ENCODE data around the gene EDRF1. TPM values are rescaled to one million over a fixed set of nuclear protein-coding genes. Genes with fewer than 3 reads are reported as not detected.

EDRF1 gene
- total RNA-seq, 1 donor from 2014 or later = 15.2 TPM

- no peaks in the 10 kb centered on the region for H3K27me3 ChIP-seq (ENCODE audit: control insufficient read depth, insufficient read depth, low read length)
- no peak for DNase-seq (ENCODE audit: low read depth)
- peak overlapping the region; percentile 79 for H3K4me3 ChIP-seq (ENCODE audit: low read depth, low read length)
- TF ChIP-seq CTCF (IDR thresholded peaks at IDR 0.05; ENCODE audit: insufficient read depth, low read length, poor library complexity, severe bottlenecking) = no peak
- no peaks in the 10 kb centered on the region for H3K36me3 ChIP-seq (ENCODE audit: control insufficient read depth, insufficient read depth, low read length)
Measured at GRCh38 chr10:125720002-125720382, 483 bp downstream of the EDRF1 start.

GRCh38 chr10:125721035-125721434, 1.5 kb downstream of the EDRF1 start:
- no peaks in the 10 kb centered on the region for H3K36me3 ChIP-seq (ENCODE audit: control insufficient read depth, insufficient read depth, low read length)
- no peak overlapping the region for H3K4me3 ChIP-seq (ENCODE audit: low read depth, low read length)

GRCh38 chr10:125722811-125723210, 3.3 kb downstream of the EDRF1 start:
- DNase-seq (ENCODE audit: low read depth) = no peak
- Histone ChIP-seq H3K36me3 (ENCODE audit: control insufficient read depth, insufficient read depth, low read length) (no peaks in the 10 kb centered on the region), H3K27me3 (ENCODE audit: control insufficient read depth, insufficient read depth, low read length) (no peaks in the 10 kb centered on the region), H3K4me3 (ENCODE audit: low read depth, low read length) (no peak overlapping the region)
- TF ChIP-seq CTCF (IDR thresholded peaks at IDR 0.05; ENCODE audit: insufficient read depth, low read length, poor library complexity, severe bottlenecking) = no peak

More at GRCh38 chr10:125721035-125721434, 1.5 kb downstream of the EDRF1 start:
- no peak for DNase-seq (ENCODE audit: low read depth)
- TF ChIP-seq CTCF (IDR thresholded peaks at IDR 0.05; ENCODE audit: insufficient read depth, low read length, poor library complexity, severe bottlenecking) = no peak
- no peaks in the 10 kb centered on the region for H3K27me3 ChIP-seq (ENCODE audit: control insufficient read depth, insufficient read depth, low read length)

- Histone ChIP-seq H3K36me3 (ENCODE audit: control insufficient read depth, insufficient read depth, low read length) (peaks cover 1% of the 10 kb centered on the region), H3K4me3 (ENCODE audit: low read depth, low read length) (no peak overlapping the region), H3K27me3 (ENCODE audit: control insufficient read depth, insufficient read depth, low read length) (no peaks in the 10 kb centered on the region)
- no peak for DNase-seq (ENCODE audit: low read depth)
- no peak for TF ChIP-seq CTCF (IDR thresholded peaks at IDR 0.05; ENCODE audit: insufficient read depth, low read length, poor library complexity, severe bottlenecking)
Measured at GRCh38 chr10:125726914-125727313, 7.4 kb downstream of the EDRF1 start.

GRCh38 chr10:125727436-125727835, 7.9 kb downstream of the EDRF1 start:
- TF ChIP-seq CTCF (IDR thresholded peaks at IDR 0.05; ENCODE audit: insufficient read depth, low read length, poor library complexity, severe bottlenecking) = no peak
- Histone ChIP-seq H3K36me3 (ENCODE audit: control insufficient read depth, insufficient read depth, low read length) (peaks cover 1% of the 10 kb centered on the region), H3K4me3 (ENCODE audit: low read depth, low read length) (no peak overlapping the region), H3K27me3 (ENCODE audit: control insufficient read depth, insufficient read depth, low read length) (no peaks in the 10 kb centered on the region)
- no peak for DNase-seq (ENCODE audit: low read depth)

- Histone ChIP-seq H3K27me3 (ENCODE audit: control insufficient read depth, insufficient read depth, low read length) (no peaks in the 10 kb centered on the region), H3K4me3 (ENCODE audit: low read depth, low read length) (no peak overlapping the region), H3K36me3 (ENCODE audit: control insufficient read depth, insufficient read depth, low read length) (peaks cover 1% of the 10 kb centered on the region)
- no peak for TF ChIP-seq CTCF (IDR thresholded peaks at IDR 0.05; ENCODE audit: insufficient read depth, low read length, poor library complexity, severe bottlenecking)
- no peak for DNase-seq (ENCODE audit: low read depth)
Measured at GRCh38 chr10:125734148-125734547, 14.6 kb downstream of the EDRF1 start.

Measured in kidney epithelial cell (primary cell).